ENCODE results near the gene USP40.

Gene USP40

GRCh38 chr2:233495503-233496496 is 70.8 kb downstream of the USP40 start:
- DNase-seq = no peak

DNA sequence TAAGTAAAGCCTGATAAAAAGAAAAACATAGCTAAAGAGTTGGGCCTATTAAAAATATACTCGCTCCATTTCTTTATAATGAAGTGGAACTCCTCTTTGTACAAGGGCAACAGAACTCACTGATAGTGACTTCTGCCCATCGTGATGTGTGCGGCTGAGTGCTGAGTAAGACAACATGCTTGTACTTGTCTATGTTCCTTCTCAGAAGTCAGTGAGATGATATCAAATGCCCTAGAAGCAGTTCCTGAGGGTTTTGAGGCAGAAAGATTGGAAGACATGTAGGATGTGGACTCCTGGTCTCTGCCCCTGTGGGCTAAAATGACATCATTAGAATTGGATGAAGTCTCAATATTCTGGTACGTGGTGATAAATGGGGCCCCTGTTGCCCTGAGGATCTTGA is 73.8 kb downstream of the USP40 start:
- DNase-seq = no peak

DNA sequence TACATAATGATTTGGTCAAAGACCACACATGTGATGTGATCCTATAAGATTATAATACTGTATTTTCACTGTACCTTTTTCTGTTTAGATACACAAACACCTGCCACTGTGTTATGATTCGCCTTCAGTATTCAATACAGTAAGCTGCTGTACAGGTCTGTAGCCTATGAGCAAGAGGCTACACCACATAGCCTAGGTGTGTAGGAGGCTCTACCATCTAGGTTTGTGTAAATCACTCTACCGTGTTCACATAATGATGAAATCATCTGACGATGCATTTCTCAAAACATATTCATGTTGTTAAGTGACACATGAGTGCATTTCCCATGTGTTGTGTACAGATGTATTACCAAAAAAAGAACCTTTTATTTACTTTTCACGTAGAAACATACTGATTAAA is 74.5 kb downstream of the USP40 start:
- no peak for DNase-seq

- no peak for DNase-seq
These were observed 75.3 kb downstream of the USP40 start for GRCh38 chr2:233491326-233491725.

- DNase-seq = no peak
These were observed 75.8 kb downstream of the USP40 start for GRCh38 chr2:233490831-233491230.

DNA sequence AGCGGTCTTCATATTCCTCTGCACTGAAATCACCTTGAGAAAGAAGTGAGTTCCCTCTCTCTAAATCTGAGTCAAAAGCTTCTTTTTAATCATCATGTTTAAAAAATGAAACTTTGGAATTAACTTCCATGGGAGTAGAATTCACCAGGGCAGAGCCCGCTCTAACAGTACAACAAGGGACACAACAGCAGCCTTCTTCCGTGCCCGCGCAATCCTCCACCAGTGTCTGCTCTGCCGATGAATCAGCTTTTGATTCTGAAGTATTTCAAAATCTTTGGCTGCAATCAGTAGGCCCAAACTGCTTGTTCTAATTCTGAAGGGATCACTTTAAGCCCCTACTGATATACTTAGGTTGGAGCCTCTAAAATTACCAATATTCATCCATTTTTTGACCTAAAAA is 76.9 kb downstream of the USP40 start:
- no peak for DNase-seq

GRCh38 chr2:233489143-233489542 is 77.4 kb downstream of the USP40 start:
- no peak for DNase-seq

DNA sequence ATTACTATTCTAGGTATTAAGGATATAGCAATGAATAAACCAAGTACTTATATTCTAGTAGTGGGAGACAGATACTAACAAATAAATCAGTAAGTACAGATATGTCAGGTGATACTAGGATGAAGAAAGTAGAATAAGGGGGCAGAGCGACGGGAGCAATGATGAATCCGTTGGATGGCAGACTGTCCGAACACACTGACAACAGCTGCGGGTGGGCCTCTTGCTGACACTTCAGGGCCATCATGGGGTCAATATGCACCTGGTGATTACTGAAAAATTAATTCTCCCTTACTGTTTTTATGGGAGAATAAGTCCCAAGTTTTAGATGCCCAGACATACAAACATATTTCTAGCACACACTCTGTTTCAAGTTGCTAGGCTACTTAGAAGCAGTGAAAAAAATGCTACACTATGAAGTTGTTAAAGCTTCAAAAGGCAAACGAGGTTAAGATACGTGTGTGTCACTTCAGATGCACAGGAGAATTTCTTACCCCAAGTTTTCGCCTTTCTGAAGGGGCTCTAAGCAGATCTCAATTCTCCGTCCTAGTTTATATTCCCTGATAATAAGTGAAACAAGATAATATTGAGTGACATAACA is 78.7 kb downstream of the USP40 start:
- DNase-seq = no peak

DNA sequence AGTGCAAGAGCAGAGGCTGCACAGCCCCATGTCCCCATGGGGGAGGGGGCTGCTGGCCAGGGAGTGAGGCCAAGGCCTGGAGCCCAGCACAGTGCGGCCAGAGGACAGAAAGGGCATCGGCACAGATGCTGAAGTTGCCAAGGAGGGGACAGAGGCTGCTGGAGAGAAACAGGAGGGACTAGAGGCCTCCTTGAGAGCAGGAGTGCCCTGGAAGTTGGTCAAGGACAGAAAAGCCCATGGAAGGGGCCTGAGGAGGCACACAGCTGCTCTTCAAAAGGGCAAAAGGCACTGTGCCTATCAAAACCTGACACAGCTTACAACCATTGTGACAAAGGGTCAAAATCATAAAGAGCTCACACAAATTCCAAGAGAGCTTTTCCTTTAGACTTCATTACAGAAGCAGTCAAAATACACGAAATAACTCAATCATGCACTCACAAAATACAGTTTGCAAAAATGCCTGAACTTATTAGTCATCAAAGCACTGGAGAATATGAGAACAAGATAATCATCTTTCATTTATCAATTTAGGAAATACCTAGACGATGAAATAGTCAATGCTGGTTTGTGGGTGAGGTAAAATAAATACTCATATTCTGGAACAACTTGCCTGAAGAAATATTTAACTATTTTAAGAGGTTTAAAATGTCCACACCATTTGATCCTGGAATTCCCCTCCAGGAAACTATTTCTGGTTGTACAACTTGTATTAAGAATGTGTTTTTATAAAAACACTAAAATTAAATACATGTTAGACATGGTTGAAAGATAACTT is 79.6 kb downstream of the USP40 start:
- no peak for DNase-seq

DNA sequence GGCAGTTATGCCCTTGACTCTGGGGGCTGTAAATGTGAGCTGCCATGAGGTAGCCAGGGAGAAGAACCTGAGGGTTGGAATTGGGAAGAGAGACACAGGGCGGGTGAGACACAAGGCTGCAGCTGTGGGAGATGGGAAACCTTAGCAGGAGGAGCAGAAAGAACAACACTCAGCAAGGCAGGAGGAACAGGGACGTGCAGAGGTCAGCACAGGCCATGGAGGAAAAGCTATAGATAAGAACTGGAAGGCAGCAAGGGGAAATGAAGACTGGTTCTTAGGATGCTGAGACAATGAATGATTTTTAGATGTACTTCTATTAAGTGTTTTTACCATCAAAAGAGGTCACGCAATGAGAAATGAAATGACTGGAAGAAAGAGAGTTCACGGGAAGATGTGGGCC is 80.2 kb downstream of the USP40 start:
- no peak for DNase-seq

DNA sequence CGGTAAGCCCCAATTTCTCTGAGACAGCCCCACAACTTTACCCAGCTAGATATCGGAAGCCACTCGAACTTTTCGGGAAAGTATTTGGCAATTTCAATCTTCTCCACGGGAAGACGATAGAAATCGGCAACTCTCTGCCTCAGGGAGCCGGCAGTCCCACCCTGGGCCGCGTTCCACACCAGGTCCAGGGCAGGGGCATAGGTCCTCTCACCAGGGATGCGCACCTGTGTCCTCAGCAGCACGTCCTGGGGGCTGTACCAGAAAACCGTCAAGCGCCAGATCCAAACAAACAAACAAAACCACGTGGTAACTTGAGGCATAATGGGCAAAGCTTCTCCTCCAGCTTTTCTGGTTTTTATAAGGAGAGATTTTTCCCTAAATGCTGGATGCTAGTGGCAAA is 80.9 kb downstream of the USP40 start:
- DNase-seq = no peak

DNA sequence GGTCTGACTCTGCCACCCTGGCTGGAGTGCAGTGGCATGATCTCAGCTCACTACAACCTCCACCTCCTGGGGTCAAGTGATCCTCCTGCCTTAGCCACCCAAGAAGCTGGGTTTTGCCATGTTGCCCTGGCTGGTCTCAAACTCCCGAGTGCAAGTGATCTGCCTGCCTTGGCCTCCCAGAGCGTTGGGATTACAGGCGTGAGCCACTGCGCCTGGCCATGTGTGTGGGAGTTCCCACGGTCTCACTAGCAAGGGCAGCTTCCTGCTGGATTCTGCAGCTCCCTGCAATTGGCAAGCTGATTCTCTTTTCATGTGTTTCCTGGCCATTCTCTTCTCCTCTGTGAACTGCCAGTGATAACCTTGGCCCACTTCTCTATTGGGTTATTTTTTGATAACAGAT is 84.0 kb downstream of the USP40 start:
- DNase-seq = no peak

DNA sequence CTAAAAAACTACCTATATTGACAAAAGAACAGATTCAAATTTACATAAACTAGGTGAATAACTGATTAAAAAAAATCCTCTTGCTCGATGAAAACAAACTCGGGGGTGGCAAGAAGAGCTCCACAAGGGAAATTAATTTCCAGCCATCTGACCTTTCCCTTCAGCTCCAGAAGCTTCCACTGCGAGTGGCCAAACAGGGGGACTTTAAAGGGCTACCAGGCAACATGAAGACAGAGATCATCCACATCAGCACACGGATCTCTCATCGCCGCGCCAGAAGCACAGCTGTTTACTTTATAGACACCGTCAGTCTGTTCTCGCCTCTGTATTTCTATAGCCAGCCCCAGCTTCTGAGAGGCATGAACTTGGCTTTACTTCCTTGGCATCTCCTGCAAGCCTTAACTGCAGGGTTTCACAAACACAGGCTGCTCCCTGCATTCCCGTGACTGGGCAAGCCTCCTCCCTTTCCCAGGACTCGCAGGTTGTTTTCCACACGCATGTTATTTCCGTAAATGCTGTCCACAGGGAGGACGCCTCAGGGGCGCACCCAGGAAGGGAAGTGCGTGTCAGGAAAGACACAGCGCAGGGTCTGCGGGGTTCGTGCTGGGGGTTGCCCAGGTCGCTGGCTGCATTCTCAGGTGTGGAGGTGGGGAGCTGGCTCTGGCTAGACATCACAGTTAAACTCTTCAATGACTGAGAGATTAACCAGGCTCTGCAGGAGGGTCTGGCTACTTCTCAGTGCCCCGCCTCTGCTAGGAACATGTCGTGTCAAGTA is 85.0 kb downstream of the USP40 start:
- no peak for DNase-seq

DNA sequence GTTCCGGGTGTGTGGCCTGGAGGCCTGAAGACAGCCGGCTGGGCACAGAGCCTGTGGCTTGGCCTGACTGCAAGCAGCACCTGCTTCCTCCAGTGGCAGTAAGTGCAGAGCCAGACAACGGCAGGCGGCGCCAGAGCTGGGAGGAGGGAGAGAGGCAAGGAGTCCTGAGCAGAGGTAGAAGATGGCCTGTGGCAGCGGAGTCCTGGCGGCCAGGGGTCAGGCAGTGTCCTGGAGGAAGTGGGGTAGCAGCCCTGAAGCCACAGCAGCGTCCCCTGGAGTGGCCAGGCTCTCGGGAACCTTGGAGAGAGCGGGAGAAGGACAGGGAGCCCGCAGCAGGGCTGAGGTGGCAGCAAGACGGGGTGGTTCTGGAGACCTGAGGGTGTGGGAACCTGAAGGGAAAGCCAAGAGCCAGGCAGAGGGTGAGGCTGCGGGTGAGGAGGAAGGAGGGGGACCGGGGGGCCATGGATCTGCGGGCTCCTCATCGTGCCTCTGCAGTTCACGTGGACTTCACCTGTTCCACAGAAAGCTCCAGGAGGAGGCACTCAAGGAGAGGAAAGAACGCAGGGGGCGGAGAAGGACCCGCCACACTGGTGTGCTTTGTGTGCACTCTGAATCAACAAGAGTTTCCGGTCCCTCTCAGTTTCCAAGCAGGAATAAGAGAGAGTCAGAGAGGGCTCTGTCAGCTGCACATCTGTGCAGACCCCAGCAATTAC is 85.9 kb downstream of the USP40 start:
- no peak for DNase-seq

DNA sequence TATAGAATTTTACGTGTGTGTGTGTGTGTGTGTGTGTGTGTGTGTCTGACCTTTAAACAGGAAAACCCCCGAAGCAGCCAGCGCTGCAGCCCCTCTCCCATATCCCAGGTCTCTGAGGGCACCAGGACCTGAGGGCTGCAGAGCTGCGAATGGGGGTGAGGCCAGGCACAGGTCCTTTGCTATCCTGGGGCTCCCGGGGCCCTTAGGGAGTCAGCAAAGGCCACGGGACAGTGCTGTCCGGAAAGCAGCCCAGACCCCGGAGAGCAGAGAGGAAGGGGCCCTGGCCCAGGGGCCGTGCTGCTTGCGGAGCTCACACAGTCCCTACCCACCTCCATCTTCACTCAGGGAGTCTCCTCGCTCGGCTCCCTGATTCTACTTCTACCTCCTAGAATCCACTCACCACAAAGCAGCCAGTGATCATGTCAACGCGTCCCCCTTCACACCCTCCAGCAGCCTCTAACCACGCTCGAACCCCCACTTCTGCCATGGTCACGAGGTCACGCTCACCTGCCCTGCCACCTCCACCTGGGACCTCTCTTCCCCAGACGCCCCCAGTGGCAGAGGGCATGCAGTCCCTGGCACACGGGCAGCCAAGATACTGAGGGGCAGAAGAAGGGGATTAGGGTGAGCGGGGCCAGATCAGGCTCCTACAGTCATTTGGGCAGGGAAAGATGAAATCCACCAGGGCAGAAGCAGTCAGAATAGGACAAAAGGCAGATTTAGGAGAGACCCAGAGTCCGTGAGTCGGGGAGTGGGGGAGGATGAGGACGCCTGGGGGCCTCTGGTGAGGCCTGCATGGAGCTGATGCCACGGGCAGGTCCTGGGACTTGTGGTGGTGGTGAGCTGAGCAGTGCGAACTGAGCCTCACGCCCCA is 86.7 kb downstream of the USP40 start:
- no peak for DNase-seq

GRCh38 chr2:233477548-233478433 is 88.8 kb downstream of the USP40 start:
- no peak for DNase-seq

GRCh38 chr2:233476651-233477547 is 89.7 kb downstream of the USP40 start:
- DNase-seq = no peak

- no peak for DNase-seq
These were observed 90.5 kb downstream of the USP40 start for GRCh38 chr2:233476063-233476410.
